IPS-18a (cell line): ENCODE data around the gene OR2Z1.
"Not testable (repeated sequence)": the region's sequence is repeated elsewhere in the genome, so short reads cannot be mapped to it uniquely, and the experiment has no call there.

ENCODE experiments used
- H3K27ac ChIP-seq: one replicate; pipeline ENCODE4 v1.5.1; 2013; ENCODE audit warnings: low read length
- H3K27me3 ChIP-seq: one replicate; pipeline ENCODE4 v1.6.1; 2013; ENCODE audit warnings: mild to moderate bottlenecking, low read length; ENCODE audit not compliant: control insufficient read depth, insufficient read depth
- H3K36me3 ChIP-seq: one replicate; pipeline ENCODE4 v1.6.1; 2013; ENCODE audit warnings: low read depth, low read length; ENCODE audit not compliant: control insufficient read depth
- H3K4me1 ChIP-seq: one replicate; pipeline ENCODE4 v1.6.1; 2013; ENCODE audit warnings: low read depth, low read length; ENCODE audit not compliant: control insufficient read depth
- H3K4me3 ChIP-seq: one replicate; pipeline ENCODE4 v1.5.1; 2013; ENCODE audit warnings: low read length
- H3K9ac ChIP-seq: one replicate; pipeline ENCODE4 v1.6.1; 2013; ENCODE audit warnings: mild to moderate bottlenecking, low read length, moderate library complexity
- H3K9me3 ChIP-seq: one replicate; pipeline ENCODE4 v1.6.1; 2013; ENCODE audit warnings: low read depth, low read length; ENCODE audit not compliant: control insufficient read depth

Gene OR2Z1

GRCh38 chr19:8705304-8705703 lies 16.1 kb upstream of the OR2Z1 start:
- H3K4me1 ChIP-seq, H3K27ac ChIP-seq, H3K9ac ChIP-seq, H3K27me3 ChIP-seq, H3K4me3 ChIP-seq, H3K36me3 ChIP-seq, H3K9me3 ChIP-seq: not testable (repeated sequence)

DNA sequence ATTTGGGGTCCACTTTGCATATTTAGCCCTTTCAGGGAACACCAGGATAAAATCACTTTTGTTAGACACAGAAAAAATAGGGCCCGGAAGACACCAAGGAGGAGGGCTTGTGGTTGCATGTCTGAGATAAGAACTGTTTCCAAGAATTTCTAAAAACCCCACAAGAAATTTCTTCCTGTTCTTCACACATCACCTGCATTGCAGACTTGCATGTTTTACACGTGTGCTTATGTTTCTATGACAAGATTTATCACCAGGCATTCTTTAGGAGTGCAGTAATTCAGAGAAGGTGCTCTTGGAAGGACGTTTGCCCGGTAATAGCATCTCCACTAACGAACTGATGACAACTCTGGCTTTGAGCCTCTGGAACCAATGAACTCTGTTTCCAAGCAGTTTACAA lies 15.7 kb upstream of the OR2Z1 start:
- H3K27me3 ChIP-seq = no peaks in the 10 kb centered on the region
- no peaks in the 10 kb centered on the region for H3K36me3 ChIP-seq
- H3K4me1 ChIP-seq = no peaks in the 10 kb centered on the region
- H3K9ac ChIP-seq = no peak overlapping the region
- no peaks in the 10 kb centered on the region for H3K9me3 ChIP-seq
- no peak overlapping the region for H3K4me3 ChIP-seq
- H3K27ac ChIP-seq = no peak overlapping the region

DNA sequence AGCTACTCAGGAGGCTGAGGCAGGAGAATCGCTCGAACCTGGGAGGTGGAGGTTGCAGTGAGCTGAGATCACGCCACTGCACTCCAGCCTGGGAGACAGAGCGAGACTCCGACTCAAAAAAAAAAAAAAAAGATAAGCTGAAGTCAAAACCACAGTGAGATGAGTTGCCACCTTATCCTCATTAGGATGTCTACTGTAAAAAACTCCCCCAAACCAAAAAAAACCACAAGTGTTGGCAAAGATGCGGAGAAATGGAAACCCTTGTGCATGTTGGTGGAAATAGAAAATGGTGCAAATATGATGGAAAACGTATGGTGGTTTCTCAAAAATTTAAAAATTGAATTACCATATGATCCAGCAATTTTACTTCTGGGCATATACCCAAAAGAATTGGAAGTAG lies 11.1 kb upstream of the OR2Z1 start:
- not testable (repeated sequence) for H3K27me3 ChIP-seq
- peaks cover 26% of the 10 kb centered on the region for H3K9me3 ChIP-seq

GRCh38 chr19:8722032-8722431 lies 598 bp downstream of the OR2Z1 start:
- H3K27me3 ChIP-seq = no peaks in the 10 kb centered on the region
- H3K4me1 ChIP-seq = no peaks in the 10 kb centered on the region
- no peak overlapping the region for H3K27ac ChIP-seq
- H3K4me3 ChIP-seq = no peak overlapping the region
- H3K9ac ChIP-seq = no peak overlapping the region
- peaks cover 24% of the 10 kb centered on the region for H3K9me3 ChIP-seq
- no peaks in the 10 kb centered on the region for H3K36me3 ChIP-seq

More for the DNA sequence above, 11.1 kb upstream of the OR2Z1 start:
- H3K9ac ChIP-seq, H3K36me3 ChIP-seq, H3K4me3 ChIP-seq, H3K27ac ChIP-seq, H3K4me1 ChIP-seq: not testable (repeated sequence)

DNA sequence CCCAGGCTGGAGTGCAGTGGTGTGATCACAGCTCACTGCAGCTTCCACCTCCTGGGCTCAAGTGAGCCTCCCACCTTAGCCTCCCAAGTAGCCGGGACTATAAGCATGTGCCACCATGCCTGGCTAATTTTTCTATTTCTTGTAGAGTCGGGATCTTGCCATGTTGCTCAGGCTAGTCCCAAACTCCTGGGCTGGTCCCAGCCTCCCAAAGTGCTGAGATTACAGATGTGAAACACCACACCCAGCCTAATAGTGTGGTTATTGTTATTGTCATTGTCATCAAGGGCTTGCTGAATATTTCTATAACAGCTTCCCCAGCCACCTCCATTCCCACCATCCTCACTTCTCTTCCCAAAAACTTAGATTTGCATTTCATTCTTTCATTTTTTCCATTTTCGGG lies 2.8 kb downstream of the OR2Z1 start:
- Histone ChIP-seq H3K36me3 (no peaks in the 10 kb centered on the region), H3K27me3 (no peaks in the 10 kb centered on the region), H3K4me1 (no peaks in the 10 kb centered on the region)

GRCh38 chr19:8731428-8732169 lies 10.2 kb downstream of the OR2Z1 start:
- Histone ChIP-seq H3K27me3 (no peaks in the 10 kb centered on the region), H3K9me3 (peaks cover 38% of the 10 kb centered on the region), H3K9ac (no peak overlapping the region), H3K4me1 (no peaks in the 10 kb centered on the region), H3K27ac (no peak overlapping the region), H3K4me3 (no peak overlapping the region), H3K36me3 (no peaks in the 10 kb centered on the region)

More for the DNA sequence above, 2.8 kb downstream of the OR2Z1 start:
- no peak overlapping the region for H3K9ac ChIP-seq
- H3K9me3 ChIP-seq = peaks cover 30% of the 10 kb centered on the region
- no peak overlapping the region for H3K27ac ChIP-seq
- no peak overlapping the region for H3K4me3 ChIP-seq

- no peaks in the 10 kb centered on the region for H3K36me3 ChIP-seq
- H3K4me1 ChIP-seq = no peaks in the 10 kb centered on the region
- H3K9ac ChIP-seq = no peak overlapping the region
- no peak overlapping the region for H3K27ac ChIP-seq
- H3K4me3 ChIP-seq = no peak overlapping the region
- H3K9me3 ChIP-seq = peaks cover 12% of the 10 kb centered on the region
- no peaks in the 10 kb centered on the region for H3K27me3 ChIP-seq
These were observed 16.9 kb downstream of the OR2Z1 start for GRCh38 chr19:8738377-8738776.

DNA sequence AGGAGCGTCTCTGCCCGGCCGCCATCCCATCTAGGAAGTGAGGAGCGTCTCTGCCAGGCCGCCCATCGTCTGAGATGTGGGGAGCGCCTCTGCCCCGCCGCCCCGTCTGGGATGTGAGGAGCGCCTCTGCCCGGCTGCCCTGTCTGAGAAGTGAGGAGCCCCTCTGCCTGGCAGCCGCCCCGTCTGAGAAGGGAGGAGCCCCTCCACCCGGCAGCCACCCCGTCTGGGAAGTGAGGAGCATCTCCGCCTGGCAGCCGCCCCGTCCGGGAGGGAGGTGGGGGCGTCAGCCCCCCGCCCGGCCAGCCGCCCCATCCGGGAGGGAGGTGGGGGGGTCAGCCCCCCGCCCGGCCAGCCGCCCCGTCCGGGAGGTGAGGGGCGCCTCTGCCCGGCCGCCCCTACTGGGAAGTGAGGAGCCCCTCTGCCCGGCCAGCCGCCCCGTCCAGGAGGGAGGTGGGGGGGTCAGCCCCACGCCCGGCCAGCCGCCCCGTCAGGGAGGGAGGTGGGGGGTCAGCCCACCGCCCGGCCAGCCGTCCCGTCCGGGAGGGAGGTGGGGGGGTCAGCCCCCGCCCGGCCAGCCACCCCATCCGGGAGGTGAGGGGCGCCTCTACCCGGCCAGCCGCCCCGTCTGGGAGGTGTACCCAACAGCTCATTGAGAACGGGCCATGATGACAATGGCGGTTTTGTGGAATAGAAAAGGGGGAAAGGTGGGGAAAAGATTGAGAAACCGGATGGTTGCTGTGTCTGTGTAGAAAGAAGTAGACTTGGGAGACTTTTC lies 18.0 kb downstream of the OR2Z1 start:
- not testable (repeated sequence) for H3K27ac ChIP-seq, H3K9ac ChIP-seq

GRCh38 chr19:8767257-8767656 lies 45.8 kb downstream of the OR2Z1 start:
- not testable (repeated sequence) for H3K36me3 ChIP-seq, H3K9me3 ChIP-seq, H3K27ac ChIP-seq, H3K4me1 ChIP-seq, H3K27me3 ChIP-seq, H3K4me3 ChIP-seq, H3K9ac ChIP-seq

More for the DNA sequence above, 18.0 kb downstream of the OR2Z1 start:
- not testable (repeated sequence) for H3K4me1 ChIP-seq, H3K9me3 ChIP-seq, H3K36me3 ChIP-seq, H3K27me3 ChIP-seq, H3K4me3 ChIP-seq

GRCh38 chr19:8769265-8769664 lies 47.8 kb downstream of the OR2Z1 start:
- H3K4me1 ChIP-seq, H3K36me3 ChIP-seq, H3K27ac ChIP-seq, H3K9me3 ChIP-seq, H3K27me3 ChIP-seq, H3K9ac ChIP-seq, H3K4me3 ChIP-seq: not testable (repeated sequence)

- not testable (repeated sequence) for H3K9ac ChIP-seq, H3K4me3 ChIP-seq, H3K4me1 ChIP-seq, H3K9me3 ChIP-seq, H3K36me3 ChIP-seq, H3K27ac ChIP-seq, H3K27me3 ChIP-seq
These were observed 52.2 kb downstream of the OR2Z1 start for GRCh38 chr19:8773587-8773986.
